ENCODE results near the gene ZNF385A.

ZNF385A gene

GRCh38 chr12:54340846-54341245 is 43.7 kb downstream of the ZNF385A start:
- TF ChIP-seq POLR2AphosphoS5 (IDR thresholded peaks at IDR 0.05; ENCODE audit: low read depth, low read length) (no peak), TAF1 (IDR thresholded peaks at IDR 0.05; ENCODE audit: borderline replicate concordance, insufficient read depth, low read length) (no peak), FOXP2 (optimal IDR thresholded peaks at IDR 0.05; ENCODE audit: borderline replicate concordance, extremely low read depth, extremely low read length, insufficient read depth) (no peak), SIN3A (IDR thresholded peaks at IDR 0.05; ENCODE audit: borderline replicate concordance, insufficient read depth, low read length) (no peak), REST (IDR thresholded peaks at IDR 0.05; ENCODE audit: insufficient read depth in 1 of 2, low read depth in 2 of 2, low read length in 2 of 2) (no peak)

DNA sequence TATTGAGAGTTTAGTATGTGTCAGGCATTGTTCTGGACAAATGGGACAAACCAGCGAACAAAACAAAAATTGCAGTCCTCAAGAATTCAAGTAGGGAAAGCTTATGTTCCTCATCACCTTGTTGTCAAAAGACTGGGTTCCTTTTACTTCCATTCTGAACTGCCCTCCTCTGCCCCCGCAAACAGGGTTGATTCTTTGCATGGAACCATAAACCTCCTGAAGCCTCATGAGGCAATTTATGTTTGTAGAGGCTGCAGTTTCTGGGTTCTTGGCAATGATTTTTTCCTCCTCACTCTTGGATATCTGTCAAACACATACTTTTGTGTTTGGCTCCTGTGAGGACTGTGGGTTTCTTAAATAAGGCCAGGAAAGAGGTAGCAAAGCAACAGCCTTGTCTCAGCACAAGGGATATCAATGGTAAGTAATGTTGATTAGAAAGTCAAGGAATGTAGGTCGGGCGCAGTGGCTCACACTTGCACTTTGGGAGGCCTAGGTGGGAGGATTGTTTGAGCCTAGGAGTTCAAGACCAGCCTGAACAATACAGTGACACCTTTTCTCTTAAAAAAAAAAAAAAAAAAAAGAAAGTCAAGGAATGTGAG is 45.7 kb downstream of the ZNF385A start:
- TF ChIP-seq REST (IDR thresholded peaks at IDR 0.05; ENCODE audit: insufficient read depth in 1 of 2, low read depth in 2 of 2, low read length in 2 of 2) (no peak), POLR2AphosphoS5 (IDR thresholded peaks at IDR 0.05; ENCODE audit: low read depth, low read length) (no peak), SIN3A (IDR thresholded peaks at IDR 0.05; ENCODE audit: borderline replicate concordance, insufficient read depth, low read length) (no peak), TAF1 (IDR thresholded peaks at IDR 0.05; ENCODE audit: borderline replicate concordance, insufficient read depth, low read length) (no peak), FOXP2 (optimal IDR thresholded peaks at IDR 0.05; ENCODE audit: borderline replicate concordance, extremely low read depth, extremely low read length, insufficient read depth) (no peak)

DNA sequence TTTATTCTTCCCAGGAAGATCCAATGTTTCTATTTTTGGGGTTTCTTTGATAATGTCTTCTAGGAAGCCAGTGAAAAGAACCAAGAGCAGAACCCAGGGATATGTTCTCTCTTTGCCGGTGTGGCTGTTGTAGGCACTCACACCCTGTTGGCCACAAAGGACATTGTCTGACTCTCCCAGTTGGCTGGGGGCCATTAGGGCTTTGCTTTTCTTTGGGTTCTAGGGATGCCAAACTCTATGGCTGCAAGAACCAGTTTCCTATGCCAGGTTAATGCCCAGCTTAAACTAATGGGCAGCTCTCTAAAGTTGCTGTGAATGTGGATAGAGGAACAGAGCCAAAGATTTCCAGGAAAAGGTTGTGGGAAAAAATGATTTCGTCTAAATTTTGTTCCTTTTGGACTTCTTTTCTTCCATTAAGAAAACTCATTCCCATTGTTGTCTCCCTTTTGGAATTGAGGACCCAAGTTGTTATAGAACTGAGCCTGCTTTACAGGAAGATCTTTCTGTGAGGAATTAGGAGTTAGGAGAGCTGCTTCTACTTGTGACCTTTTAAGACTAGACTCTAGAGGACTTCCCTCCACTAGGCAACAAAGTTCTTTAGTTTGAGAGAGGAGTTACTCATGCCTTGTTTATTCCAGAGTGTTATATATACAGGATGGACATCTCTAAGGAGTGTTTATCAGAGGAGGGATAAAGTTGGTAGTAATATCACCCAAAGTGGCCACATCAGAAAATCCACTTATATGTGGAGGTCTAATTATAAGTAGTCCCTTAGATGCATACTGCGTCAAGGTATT is 46.5 kb downstream of the ZNF385A start:
- TF ChIP-seq POLR2AphosphoS5 (IDR thresholded peaks at IDR 0.05; ENCODE audit: low read depth, low read length) (no peak), SIN3A (IDR thresholded peaks at IDR 0.05; ENCODE audit: borderline replicate concordance, insufficient read depth, low read length) (no peak), TAF1 (IDR thresholded peaks at IDR 0.05; ENCODE audit: borderline replicate concordance, insufficient read depth, low read length) (no peak), FOXP2 (optimal IDR thresholded peaks at IDR 0.05; ENCODE audit: borderline replicate concordance, extremely low read depth, extremely low read length, insufficient read depth) (no peak), REST (IDR thresholded peaks at IDR 0.05; ENCODE audit: insufficient read depth in 1 of 2, low read depth in 2 of 2, low read length in 2 of 2) (no peak)

GRCh38 chr12:54337280-54337842 is 47.2 kb downstream of the ZNF385A start:
- TF ChIP-seq SIN3A (IDR thresholded peaks at IDR 0.05; ENCODE audit: borderline replicate concordance, insufficient read depth, low read length), result no peak
- TF ChIP-seq REST (IDR thresholded peaks at IDR 0.05; ENCODE audit: insufficient read depth in 1 of 2, low read depth in 2 of 2, low read length in 2 of 2), result no peak
- no peak for TF ChIP-seq POLR2AphosphoS5 (IDR thresholded peaks at IDR 0.05; ENCODE audit: low read depth, low read length)
- TF ChIP-seq FOXP2 (optimal IDR thresholded peaks at IDR 0.05; ENCODE audit: borderline replicate concordance, extremely low read depth, extremely low read length, insufficient read depth), result no peak
- TF ChIP-seq TAF1 (IDR thresholded peaks at IDR 0.05; ENCODE audit: borderline replicate concordance, insufficient read depth, low read length), result no peak

All from PFSK-1 (cell line).